Glutamatergic neuron (in vitro differentiated cells): ENCODE data around the gene GPR15. TPM values are rescaled to one million over a fixed set of nuclear protein-coding genes. Genes with fewer than 3 reads are reported as not detected.

Experiments used
- total RNA-seq: library from RNA; stranded (reverse); fragmentation: NEBNext Ultra II Directional; extraction: Animal tissue kit (Norgen Biotek cat#: 25700); gene quantifications from one replicate; pipeline ENCODE4 v1.2.1, GENCODE V29; 2021; ENCODE audit not compliant: unreplicated experiment

Gene GPR15
- total RNA-seq, 1 donor from 2014 or later, result not detected

Other genes with a start within 250 kb of the GPR15 start
- not detected for gene OR5H2, start 249.5 kb upstream of the GPR15 start, total RNA-seq
- not detected for gene OR5K4, start 178.1 kb upstream of the GPR15 start, total RNA-seq
- not detected for gene OR5K3, start 141.3 kb upstream of the GPR15 start, total RNA-seq
- gene OR5K1, start 68.8 kb upstream of the GPR15 start, total RNA-seq, result not detected
- not detected for gene OR5K2, start 34.3 kb upstream of the GPR15 start, total RNA-seq
- gene CLDND1, start 9.1 kb upstream of the GPR15 start, total RNA-seq, result 164 TPM
- gene CPOX, start 61.6 kb downstream of the GPR15 start, total RNA-seq, result 11.5 TPM
- 52.9 TPM for gene ST3GAL6, start 231.4 kb downstream of the GPR15 start, total RNA-seq